HG03571 (cell line): ENCODE results near the gene ST3GAL6.
A peak's percentile ranks its signal among the peaks of the same experiment; 100 is the strongest.

Source experiments
- ATAC-seq: cut with Tn5 transposase; IDR thresholded peaks from one replicate; pipeline ENCODE4 v1.9.1; 2021; ENCODE audit not compliant: unreplicated experiment

Gene ST3GAL6, protein sequence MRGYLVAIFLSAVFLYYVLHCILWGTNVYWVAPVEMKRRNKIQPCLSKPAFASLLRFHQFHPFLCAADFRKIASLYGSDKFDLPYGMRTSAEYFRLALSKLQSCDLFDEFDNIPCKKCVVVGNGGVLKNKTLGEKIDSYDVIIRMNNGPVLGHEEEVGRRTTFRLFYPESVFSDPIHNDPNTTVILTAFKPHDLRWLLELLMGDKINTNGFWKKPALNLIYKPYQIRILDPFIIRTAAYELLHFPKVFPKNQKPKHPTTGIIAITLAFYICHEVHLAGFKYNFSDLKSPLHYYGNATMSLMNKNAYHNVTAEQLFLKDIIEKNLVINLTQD

DNA sequence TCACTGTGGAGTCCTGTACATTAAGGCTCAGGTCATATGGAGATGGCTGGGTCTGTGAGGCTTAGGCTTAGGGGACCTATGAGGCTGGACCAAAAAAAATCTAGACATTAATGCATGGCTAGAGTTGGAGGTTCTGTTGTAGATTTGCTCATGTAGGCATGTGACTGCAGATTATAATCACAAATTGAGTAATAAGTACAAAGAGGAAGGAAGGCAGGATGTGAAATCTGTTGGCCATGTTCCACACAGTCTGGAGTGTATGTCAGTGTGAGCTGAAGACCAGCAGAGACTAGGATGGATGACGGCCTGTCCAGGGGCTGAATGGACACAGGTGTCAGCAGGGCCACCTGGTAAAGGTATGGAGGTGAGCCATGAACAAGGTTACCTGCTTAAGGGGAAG, at the start of gene ST3GAL6:
Gene ST3GAL6 (plus strand): TSS at position 265 of the 400 bp plus-strand sequence. CDS start 5,101 bp downstream, outside the sequence.
- no peak for ATAC-seq

GRCh38 chr3:98713984-98714383, 49.2 kb upstream of the ST3GAL6 start:
- ATAC-seq = no peak

DNA sequence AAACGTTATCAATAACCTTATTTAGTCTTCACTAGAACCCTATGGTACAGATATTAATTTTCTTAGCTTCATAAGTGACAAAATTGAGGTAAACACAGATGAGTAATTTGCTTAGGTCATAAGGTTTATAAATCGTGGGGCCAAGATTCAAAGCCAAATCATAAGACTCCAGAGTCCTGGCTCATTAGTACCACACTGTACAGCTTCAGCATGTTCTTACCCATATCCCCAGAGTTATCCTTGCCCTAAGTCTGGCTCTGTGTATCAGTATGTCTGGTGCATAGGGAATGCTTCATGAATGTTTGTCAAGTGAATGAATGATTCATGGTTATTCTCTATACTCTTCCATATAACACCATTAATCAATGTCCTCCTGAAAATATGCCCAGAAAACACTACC, 45.6 kb upstream of the ST3GAL6 start:
- ATAC-seq = no peak

DNA sequence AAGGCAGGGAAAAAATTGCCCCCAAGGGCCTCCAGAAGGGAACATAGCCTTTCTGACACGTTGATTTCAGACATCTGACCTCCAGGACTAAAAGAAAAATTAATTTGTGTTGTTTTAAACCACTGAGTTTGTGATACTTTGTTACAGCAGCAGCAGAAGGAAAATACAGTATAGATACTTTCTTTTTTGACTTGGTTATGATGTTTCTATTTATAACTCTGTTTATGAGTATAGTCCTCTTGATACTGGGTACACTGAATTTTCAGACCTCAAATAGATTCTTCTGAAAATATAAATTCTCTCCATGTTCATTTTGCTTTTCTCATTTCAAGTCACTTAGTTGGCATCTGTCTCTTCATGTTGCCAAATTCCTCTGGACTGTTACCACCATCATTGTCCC, 44.4 kb upstream of the ST3GAL6 start:
- no peak for ATAC-seq

DNA sequence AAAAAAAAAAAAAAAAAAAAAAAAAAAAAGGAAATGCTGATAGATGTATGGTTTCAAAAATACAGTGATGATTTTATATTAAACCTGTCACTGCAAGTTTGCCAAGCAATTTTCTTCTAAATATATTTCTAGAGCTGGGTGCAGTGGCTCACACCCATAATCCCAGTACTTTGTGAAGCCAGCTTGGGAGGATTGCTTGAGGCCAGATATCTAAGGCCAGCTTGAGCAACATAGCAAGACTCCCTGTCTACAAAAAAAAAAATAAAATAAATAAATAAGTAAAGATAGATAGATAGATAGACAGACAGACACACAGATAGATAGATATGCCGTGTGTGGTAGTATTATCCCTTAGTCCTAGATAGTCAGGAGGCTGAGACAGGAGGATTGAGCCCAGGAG, 41.4 kb upstream of the ST3GAL6 start:
- ATAC-seq = no peak

DNA sequence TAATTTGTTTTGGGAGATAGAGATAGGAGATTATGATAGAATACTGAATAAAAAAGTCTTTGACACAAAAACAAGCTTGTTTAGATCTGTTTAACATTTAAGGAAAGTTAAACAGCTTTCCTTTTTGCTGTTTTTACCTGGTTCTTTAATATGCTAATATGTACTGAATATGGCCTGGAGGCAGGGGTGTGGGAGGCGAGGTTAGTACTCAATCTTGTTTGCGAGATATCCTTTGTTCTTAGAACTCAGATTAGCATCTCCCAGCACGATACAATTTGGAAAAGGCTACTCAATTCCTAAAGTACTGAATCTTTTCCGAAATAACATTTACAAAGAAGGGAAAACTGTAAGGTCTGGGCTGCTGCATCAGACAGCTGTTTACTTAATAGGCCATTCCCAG, 40.8 kb upstream of the ST3GAL6 start:
- no peak for ATAC-seq

DNA sequence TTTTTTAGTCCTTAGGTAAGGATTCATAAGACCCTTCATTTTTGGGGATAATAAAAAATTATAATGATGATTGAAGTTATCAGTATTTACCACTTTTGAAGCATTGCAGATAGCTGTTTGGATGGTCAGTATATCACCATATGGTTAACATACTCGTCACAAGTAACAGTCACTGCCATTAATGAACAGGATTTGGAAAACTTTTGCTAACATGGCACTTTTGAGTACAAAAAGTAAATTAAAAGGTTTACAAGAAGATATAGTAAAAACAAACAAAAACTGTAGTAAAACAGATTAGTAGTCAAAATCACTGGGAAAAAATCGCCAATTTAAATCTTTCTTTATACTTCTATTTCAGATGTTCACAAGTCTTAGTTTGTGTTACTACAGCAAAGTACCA, 37.8 kb upstream of the ST3GAL6 start:
- ATAC-seq = no peak

- ATAC-seq = no peak
These were observed 37.1 kb upstream of the ST3GAL6 start for GRCh38 chr3:98726084-98726483.

DNA sequence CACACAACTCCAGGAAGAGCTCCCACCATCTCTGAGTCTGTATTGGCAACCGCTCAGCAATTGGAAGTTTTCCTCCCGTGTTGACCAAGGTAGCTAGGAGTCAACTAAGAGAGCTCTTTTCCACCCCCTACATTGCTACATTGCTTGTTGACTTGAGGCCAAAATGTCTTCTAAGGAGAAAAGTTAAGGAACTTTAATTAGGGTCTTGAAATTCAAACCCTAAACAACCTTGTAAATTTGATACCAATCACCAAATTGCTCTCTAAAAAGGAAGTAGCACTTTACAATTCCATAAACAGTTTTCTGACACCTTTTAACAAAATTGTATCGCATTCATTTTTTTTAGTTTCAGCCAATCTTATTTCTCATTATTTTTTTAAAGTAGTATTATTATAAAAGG, 35.5 kb upstream of the ST3GAL6 start:
- no peak for ATAC-seq

GRCh38 chr3:98728672-98729071, 34.5 kb upstream of the ST3GAL6 start:
- no peak for ATAC-seq

- peak; percentile 48 for ATAC-seq
These were observed 32.8 kb upstream of the ST3GAL6 start for GRCh38 chr3:98730338-98730737.

DNA sequence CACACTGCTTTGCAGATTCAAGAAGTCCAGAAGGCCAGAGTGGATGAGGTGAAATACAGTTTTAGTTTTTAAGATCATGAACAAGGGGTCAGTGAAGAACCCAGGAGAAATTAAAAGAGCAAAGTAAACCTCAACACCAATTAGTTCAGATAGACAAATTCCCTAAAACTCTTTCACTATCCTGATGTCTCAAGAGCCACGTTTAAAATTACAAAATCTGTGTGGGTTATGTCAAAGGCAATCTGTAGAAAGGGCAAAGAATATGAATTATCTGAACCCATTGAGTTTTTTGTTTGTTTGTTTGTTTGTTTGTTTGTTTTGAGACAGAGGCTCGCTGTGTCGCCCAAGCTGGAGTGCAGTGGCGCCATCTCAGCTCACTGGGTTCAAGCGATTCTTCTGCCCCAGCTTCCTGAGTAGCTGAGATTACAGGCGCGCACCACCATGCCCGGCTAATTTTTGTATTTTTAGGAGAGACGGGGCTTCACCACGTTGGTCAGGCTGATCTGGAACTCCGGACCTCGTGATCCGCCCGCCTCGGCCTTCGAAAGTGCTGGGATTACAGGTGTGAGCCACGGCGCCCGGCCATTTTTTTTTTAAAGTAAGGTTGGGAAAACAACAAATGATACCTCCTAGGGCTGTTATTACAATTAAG, 32.1 kb upstream of the ST3GAL6 start:
- ATAC-seq = no peak

GRCh38 chr3:98731720-98732285, 31.3 kb upstream of the ST3GAL6 start:
- ATAC-seq = no peak

DNA sequence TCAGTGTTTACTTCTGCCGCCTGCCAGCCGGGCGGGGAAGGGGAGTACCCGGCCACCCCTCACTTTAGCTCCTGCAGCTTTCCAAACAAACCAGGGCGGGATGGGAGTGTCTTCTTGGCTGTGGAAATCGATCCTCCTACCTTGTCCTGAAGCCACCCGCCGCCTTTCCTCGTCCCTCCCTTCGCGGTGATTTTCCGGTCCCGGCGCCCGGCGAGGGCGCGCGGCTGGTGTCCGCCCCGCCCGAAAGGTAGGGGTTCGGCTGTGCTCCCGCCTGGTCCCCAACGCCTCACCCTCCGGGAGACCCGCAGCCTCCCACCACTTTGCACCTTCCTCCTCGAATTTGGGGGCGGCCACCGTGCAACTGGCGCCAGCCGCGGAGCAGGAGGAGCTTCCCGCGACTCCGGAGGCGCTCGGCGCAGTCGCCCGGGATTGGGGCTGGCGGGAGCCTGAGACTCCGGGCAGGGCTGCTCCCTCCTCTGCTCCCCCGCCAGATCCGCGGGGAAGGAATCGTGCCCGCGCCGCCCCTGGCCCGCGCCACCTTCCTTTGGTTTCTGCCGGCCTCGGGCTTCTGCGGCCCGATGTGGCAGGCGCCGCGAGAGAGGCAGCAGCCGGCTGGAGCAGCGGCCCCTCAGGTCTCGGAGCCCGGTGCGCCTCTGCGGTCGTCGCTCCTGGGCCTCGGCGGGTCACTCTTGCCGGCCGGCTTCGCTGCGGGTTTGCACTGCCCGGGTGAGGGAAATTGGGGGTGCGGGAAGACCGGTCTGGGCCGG, 30.7 kb upstream of the ST3GAL6 start:
- ATAC-seq = no peak

DNA sequence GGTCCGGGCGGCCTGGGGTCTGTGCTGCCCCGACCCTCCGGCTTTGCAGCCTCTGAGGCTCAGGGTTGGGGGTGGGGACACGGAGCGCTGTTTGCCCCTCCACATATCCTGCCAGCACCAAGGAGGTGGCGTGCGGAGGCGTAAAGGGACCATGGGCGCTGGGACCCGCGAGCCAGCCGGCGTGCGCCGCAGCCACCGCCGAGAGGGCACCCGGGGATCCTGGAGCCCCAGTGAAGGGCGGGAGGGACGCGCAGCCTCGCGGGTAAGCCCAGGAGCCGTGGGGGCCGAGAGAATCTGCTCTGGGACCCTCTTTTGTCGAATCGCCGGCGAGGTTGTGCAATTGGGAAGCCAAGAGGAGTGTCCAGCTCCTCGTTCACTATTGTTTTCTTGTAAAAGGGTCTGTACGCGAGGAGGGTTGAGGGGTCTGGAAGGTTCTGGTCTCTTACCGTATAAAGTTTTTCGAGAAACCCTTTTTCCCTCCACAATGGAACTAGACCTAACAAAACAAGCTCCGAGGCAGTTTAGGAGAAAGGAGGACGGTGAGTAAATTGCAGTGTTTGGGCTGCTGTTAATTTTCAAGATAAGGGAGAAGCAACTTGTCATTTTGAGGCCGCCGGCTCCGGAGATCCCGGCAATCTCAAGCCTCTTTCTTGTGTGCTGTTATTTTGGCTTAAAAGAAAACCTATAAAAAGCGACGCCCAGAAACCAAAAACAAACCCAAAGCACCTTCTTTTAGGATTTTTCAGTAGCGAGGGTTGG, 29.9 kb upstream of the ST3GAL6 start:
- no peak for ATAC-seq

- ATAC-seq = no peak
These were observed 29.3 kb upstream of the ST3GAL6 start for GRCh38 chr3:98733812-98734281.

- ATAC-seq = no peak
These were observed 28.8 kb upstream of the ST3GAL6 start for GRCh38 chr3:98734306-98734705.

DNA sequence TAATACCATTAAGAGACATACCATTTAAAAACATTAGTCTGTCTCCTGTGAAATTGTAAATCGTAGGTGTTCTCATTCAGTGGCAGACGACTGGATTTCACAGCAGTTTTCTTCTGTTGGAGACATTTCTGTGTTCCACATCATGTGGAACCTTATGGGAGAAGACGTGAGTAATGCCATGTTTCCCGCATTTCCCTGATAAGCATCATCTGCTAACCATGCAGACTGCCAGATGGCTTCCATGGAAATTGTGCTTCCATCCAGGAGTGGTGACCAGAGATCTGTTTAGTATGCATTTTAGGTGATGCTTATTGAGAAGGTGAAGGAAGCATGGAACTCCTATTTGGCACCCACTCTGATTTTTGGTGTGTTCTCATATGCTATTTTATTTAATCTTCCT, 28.4 kb upstream of the ST3GAL6 start:
- ATAC-seq = no peak

- no peak for ATAC-seq
These were observed 27.8 kb upstream of the ST3GAL6 start for GRCh38 chr3:98735296-98735695.

- ATAC-seq = no peak
These were observed 27.3 kb upstream of the ST3GAL6 start for GRCh38 chr3:98735761-98736269.

DNA sequence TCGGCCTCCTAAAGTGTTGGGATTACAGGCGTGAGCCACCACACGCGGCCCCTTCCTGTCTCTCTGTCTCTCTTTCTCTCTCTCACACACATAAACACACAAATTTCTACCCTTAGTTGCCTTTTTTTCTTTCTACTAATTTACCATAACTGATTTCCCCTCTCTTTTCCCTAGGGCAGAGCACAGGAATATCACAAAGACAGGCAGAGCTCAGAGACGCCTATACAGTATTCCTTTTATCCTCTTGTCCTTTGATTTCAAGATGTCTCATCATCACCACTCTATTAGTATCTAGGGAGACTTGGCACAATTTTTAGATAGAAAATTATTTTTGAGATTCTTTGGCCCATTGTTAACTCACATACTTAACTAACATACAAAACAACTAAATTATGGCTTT, 25.8 kb upstream of the ST3GAL6 start:
- no peak for ATAC-seq
